Measurements from ENCODE around the gene LY86.
"Not testable (repeated sequence)": the region's sequence is repeated elsewhere in the genome, so short reads cannot be mapped to it uniquely, and the experiment has no call there.

The LY86 gene

DNA sequence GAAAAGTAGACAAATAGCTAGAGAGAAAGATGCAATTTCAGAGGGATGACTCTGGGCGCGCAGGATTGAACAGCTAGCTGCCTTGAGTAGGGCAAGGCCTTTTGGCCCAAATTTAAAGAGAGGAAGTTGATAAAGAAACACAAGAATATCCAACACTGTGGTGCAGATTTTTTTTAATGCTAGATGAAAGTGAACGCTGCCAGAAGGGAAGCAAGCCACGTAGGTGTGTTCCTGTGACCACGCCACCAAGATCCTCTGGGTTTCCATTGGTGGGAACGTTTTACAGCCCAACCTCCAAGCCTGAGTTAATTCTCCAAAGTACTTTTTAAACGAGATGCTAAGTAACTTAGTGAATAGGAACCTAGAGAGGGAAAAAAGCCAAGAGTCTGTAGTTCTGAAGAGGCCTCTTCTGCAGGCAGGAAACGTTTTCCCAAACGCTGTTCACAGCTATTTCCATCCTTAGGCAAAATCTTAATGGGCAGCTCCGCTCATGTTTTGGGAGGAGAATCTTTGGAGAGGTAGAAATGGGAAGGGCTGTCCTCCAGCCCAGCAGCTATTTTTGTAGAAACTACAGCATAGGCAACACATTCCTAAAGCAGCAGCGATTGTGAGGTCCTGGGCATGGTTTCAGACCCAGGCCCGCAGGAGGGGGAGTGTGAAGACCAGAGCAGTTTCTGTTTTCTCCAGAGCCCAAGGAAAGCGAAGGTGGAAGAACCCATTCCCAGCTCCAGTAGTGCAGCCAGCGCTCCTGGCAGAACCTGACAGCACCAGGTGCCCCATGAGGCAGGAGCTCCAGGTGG lies 8.2 kb downstream of the LY86 start:
- no peak for DNase-seq (ENCODE audit: low spot score)

GRCh38 chr6:6597682-6598081 lies 9.2 kb downstream of the LY86 start:
- no peak for DNase-seq (ENCODE audit: low spot score)

- no peak for DNase-seq (ENCODE audit: low spot score)
Observed at GRCh38 chr6:6599468-6599873, 11.0 kb downstream of the LY86 start.

GRCh38 chr6:6600875-6601274 lies 12.4 kb downstream of the LY86 start:
- DNase-seq (ENCODE audit: low spot score), result no peak

GRCh38 chr6:6602262-6602661 lies 13.7 kb downstream of the LY86 start:
- no peak for DNase-seq (ENCODE audit: low spot score)

DNA sequence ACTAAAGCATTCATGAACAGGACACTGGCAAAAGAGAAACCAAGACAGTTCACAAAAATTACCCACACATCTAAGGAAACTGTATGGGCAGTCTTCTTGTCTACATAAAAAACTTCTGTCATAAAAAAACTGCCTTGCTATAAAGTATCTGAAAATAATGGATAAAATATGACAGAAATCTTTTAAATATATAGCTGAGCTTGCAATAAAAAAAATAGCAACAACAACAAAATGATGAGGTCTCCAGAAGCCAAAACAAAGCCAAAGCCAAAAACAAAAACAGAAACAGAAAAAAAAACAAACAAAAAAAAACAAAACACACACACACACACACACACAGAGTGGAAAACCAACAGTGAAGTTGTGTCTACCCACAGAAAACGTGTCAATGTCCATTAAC lies 14.8 kb downstream of the LY86 start:
- no peak for DNase-seq (ENCODE audit: low spot score)

GRCh38 chr6:6604015-6604414 lies 15.5 kb downstream of the LY86 start:
- DNase-seq (ENCODE audit: low spot score), result no peak

- no peak for DNase-seq (ENCODE audit: low spot score)
Observed at GRCh38 chr6:6604566-6604965, 16.0 kb downstream of the LY86 start.

DNA sequence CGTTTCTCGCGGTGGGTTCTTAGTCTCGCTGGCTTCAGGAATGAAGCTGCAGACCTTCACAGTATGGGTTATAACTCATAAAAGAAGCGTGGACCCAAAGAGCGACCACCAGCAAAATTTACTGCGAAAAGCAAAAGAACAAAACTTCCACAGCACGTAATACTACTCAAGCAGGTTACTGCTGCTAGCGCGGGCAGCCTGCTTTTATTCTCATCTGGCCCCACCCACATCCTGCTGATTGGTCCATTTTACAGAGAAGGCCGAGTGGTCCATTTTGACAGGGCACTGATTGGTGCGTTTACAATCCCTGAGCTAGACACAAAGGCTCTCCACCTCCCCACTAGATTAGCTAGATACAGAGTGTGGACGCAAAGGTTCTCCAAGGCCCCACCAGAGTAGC lies 17.4 kb downstream of the LY86 start:
- peak; percentile 12 for DNase-seq (ENCODE audit: low spot score)

GRCh38 chr6:6606391-6607030 lies 18.0 kb downstream of the LY86 start:
- peak; percentile 45 for DNase-seq (ENCODE audit: low spot score)

- DNase-seq (ENCODE audit: low spot score), result no peak
Observed at GRCh38 chr6:6609450-6609849, 20.9 kb downstream of the LY86 start.

- no peak for DNase-seq (ENCODE audit: low spot score)
Observed at GRCh38 chr6:6610031-6610591, 21.6 kb downstream of the LY86 start.

- no peak for DNase-seq (ENCODE audit: low spot score)
Observed at GRCh38 chr6:6611486-6611885, 23.0 kb downstream of the LY86 start.

DNA sequence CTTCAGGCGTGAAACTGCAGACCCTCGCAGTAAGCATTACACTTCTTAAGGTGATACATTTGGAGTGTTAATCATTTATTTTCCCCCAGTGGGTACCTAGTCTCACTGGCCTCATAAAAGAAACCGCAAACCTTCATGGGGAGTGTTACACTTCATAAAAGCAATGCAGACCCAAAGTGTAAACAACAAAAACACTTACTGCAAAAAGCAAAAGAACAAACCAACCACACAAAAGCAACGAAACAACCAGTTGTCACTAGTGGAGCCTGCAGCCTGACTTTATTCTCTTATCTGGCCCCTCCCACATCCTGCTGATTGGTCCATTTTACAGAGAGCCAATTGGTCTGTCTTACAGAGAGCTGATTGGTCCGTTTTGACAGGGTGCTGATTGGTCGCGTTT lies 23.8 kb downstream of the LY86 start:
- DNase-seq (ENCODE audit: low spot score), result no peak

DNA sequence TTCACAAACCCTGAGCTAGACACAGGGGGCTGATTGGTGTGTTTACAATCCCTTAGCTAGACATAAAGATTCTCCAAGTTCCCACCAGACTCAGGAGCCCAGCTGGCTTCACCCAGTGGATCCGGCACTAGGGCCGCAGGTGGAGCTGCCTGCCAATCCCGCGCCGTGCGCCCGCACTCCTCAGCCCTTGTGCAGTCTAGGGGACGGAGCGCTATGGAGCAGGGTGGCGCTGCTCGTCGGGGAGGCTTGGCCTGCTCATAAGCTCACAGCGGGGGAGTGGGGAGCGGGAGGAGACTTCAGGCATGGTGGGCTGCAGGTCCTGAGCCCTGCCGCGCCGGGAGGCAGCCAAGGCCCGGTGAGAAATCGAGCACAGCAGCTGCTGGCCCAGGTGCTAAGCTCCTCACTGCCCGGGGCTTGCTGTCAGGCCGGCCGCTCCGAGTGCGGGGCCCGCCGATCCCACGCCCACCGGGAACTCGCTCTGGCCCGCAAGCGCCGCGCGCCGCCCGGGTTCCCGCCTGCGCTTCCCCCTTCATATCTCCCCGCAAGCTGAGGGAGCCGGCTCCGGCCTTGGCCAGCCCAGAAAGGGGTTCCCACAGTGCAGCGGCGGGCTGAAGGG lies 24.7 kb downstream of the LY86 start:
- not testable (repeated sequence) for DNase-seq (ENCODE audit: low spot score)

DNA sequence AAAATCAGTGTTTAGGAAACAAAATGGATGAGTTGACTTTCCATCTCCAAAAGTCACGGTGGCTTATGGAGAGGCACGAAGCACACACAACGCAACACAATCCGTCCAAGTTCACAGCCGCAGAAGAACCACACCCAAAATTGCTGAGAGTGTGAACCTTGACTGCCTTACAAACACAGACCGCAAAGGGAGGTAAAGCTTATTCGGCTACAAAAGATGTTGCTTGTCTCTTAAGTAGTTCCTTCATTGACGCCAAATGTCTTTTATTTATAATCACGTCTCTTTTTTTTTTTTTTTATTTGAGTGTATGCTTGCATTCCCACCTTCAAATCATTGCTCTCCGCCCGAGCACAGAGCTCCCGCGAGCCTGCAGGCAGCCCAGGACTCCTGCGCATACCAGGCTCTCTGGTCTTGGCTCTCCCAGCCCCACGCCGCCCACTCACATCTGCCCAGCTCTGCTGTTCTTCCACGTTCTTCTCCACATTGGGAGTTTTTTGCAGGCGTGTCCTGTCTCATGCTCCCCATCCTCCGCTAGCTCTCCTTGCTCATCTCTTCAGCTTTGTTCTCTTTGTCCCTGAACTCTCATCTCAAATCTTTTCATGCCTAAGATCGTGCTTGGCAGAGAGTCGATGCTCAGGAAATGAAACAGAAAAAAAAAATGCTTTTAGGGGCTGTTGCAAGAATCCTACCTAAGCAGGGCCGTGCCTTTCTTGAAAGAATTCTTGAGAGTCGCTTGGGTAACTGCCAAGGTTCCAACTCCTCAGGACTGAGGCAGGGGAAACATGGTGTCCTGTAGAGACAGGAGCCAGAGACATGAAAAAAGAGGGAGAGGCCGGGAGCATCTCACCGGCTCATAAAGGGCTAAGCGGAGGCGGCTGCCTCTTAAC lies 25.8 kb downstream of the LY86 start:
- DNase-seq (ENCODE audit: low spot score), result no peak

DNA sequence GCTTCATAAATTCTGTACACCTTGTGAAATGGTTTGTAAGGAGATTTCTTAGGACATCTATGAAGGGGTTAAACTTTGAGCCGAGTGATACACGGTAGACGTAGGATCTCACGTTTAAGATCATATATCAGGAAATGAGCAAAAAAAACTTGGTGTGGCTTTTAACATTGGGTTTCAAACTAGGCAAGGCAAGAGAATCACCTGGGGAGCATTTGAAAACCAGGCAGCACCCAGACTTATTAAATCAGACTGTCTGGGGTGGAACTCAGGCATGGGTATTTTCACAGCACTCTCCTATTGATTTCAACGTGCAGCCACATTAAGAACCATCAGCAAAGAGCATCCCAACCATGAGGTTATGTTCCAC lies 26.4 kb downstream of the LY86 start:
- DNase-seq (ENCODE audit: low spot score), result no peak

GRCh38 chr6:6616656-6617055 lies 28.1 kb downstream of the LY86 start:
- DNase-seq (ENCODE audit: low spot score), result no peak

DNA sequence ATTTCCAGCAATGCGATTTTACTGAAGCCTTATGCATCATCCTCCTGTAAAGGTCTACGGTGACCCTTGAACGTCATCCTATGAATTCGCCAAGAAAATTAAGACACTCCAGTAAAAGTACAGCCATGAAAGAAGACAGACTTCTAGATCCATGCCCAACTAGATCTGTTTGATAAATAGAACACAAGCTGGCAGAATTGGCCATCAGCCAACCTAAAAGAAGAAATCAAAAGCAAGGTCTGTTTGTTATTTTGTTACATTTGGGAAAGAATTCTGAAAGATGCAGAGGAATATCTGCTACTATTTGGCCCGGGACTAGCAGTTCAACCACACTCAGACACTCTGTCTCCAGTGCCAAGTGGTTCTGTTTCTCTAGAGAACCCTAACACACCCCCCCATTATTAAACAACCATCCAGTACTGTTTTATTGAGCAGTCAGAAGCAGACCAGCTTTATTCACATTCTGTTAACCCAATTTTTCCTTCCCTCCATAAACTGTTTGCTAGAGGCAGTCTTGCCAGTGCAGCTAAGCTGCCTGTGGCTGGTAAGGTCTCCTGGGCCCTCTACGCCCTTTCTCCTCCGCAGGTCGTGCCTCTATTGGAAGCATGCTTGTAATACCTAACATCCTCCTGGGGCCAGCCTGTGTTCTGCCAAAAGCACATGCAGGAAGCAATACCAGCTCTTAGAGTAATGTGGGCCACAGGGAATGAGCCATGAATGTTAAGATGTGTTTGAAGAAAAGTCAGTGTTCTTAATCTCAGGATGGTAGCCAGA lies 30.7 kb downstream of the LY86 start:
- DNase-seq (ENCODE audit: low spot score), result no peak

- no peak for DNase-seq (ENCODE audit: low spot score)
Observed at GRCh38 chr6:6620766-6621425, 32.4 kb downstream of the LY86 start.

DNA sequence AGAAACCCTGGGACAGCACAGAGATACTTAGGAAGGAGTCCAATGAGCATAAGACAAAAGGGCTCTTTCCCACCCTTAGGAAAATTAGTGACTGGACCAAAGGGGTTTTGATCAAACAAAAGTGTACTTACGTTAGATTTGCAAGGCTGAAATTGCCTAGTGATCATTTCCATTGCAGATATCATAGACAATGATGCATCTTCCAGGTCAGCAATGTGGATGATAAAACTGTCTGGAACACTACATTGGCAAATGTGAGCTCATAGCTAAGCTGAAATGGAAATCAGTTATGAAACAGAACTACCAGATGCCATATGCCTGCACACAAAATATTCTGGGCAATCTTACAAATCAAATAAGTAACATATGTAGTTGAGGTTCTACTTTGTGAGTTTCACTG lies 34.0 kb downstream of the LY86 start:
- DNase-seq (ENCODE audit: low spot score), result no peak
